ENCODE data around the gene ZFAND4. TPM values are rescaled to one million over a fixed set of nuclear protein-coding genes. Genes with fewer than 3 reads are reported as not detected.

The ZFAND4 gene
- total and polyA plus RNA-seq, 9 of the 15 experiments (the other 6 are each of a cell fraction or from before 2014, with no cell fraction given): 0.42 to 3.0 (median 1.5) TPM

GRCh38 chr10:45581582-45582385, 90.8 kb downstream of the ZFAND4 start:
- Histone ChIP-seq H3K27me3 (ENCODE audit: control insufficient read depth in 2 of 2, insufficient read depth in 2 of 2, low read length in 2 of 2) (no peaks in the 10 kb centered on the region), H3K4me3 (no peak overlapping the region), H3K79me2 (ENCODE audit: control insufficient read depth, insufficient read depth, low read length) (peaks cover 57% of the 10 kb centered on the region), H2AFZ (ENCODE audit: low read depth, low read length) (peak overlapping the region; percentile 25; the same call in 1 of the 2 replicates), H3K4me2 (ENCODE audit: insufficient read depth, low read length) (peak overlapping the region; percentile 79; the same call in 1 of the 2 replicates), H3K27ac (ENCODE audit: extremely low read depth, low read depth, low read length) (peak overlapping the region; percentile 62; the same call in 2 of the 3 replicates), H3K9me3 (replicated peaks; ENCODE audit: control insufficient read depth, insufficient read depth, low read depth, low read length) (0 out of 2 replicates have a peak, but pooled peaks cover 2% of the 10 kb centered on the region), H3K36me3 (ENCODE audit: control insufficient read depth, insufficient read depth, low read length) (no peaks in the 10 kb centered on the region; the same call in 2 of the 3 replicates), H3K4me1 (replicated peaks in 1 of 2; ENCODE audit: control insufficient read depth in 2 of 2, insufficient read depth in 2 of 2, low read length in 2 of 2) (peaks cover 6 to 27% of the 10 kb centered on the region in 2 experiments), H3K9ac (ENCODE audit: insufficient read depth in 1 of 2, low read depth in 2 of 2, low read length in 2 of 2) (peak overlapping the region in 1 of 2 experiments; percentile 11; a peak in 1 of 4 replicates), H3K9me1 (ENCODE audit: control insufficient read depth, insufficient read depth, low read length) (no peaks in the 10 kb centered on the region), H4K20me1 (replicated peaks; ENCODE audit: control insufficient read depth, insufficient read depth, low read length) (no peaks in the 10 kb centered on the region)
- intact Hi-C loops (cut with micrococcal nuclease) (loop anchor here (2.0 kb wide), 1 partner anchor 111 kb away; no protein-coding TSS in a partner anchor), in situ Hi-C loops (cut with MboI) (no loop called here)
- DNase-seq (ENCODE audit: extremely low read depth in 1 of 4, low spot score in 3 of 4) (peak in 1 of 4 experiments; percentile 38), ATAC-seq (peak; percentile 42), FAIRE-seq (no peak)
- CTCF ChIA-PET (ENCODE audit: low intra/inter-chr PET ratio): no interaction called here
- no TSS peak for BruUV-seq (replicated peaks)
- 20% methylated on average over 3 of the region's 3 CpGs for WGBS (ENCODE audit: insufficient coverage, low coverage, missing lambda C conversion rate)
- POLR2A ChIA-PET: interaction anchor here (0.7 to 3.0 kb wide), 7 partner anchors 12 to 347 kb away, joined by 3 to 22 read pairs (median 3); no protein-coding TSS in a partner anchor
- TF ChIP-seq TCF3 (CRISPR knock-in tag; IDR thresholded peaks at IDR 0.05) (peak; percentile 29; the same call in 1 of the 2 replicates), MBD2 (IDR thresholded peaks at IDR 0.05; ENCODE audit: borderline replicate concordance, low read depth) (no peak), ZNF316 (IDR thresholded peaks at IDR 0.05) (peak; percentile 75), ZNF507 (tag; conservative IDR thresholded peaks at IDR 0.05) (0 out of 2 replicates have a peak, but pooled peaks have one; percentile 28), NCOR1 (IDR thresholded peaks at IDR 0.05) (peak; percentile 25; the same call in 1 of the 2 replicates), C11orf30 (IDR thresholded peaks at IDR 0.05; ENCODE audit: low read depth) (peak; percentile 24; the same call in 1 of the 2 replicates), NFIC (IDR thresholded peaks at IDR 0.05) (0 out of 2 replicates have a peak, but pooled peaks have one; percentile 10), JUND (IDR thresholded peaks at IDR 0.05; ENCODE audit: borderline replicate concordance, low read depth, low read length) (0 out of 2 replicates have a peak, but pooled peaks have one; percentile 20), JUND (tag; IDR thresholded peaks at IDR 0.05; ENCODE audit: borderline replicate concordance, low read depth, low read length) (peak; percentile 41; the same call in 1 of the 3 replicates), SMARCE1 (IDR thresholded peaks at IDR 0.05) (0 out of 2 replicates have a peak, but pooled peaks have one; percentile 17), ZNF639 (CRISPR knock-in tag; conservative IDR thresholded peaks at IDR 0.05 in 1 of 2, IDR thresholded peaks at IDR 0.05 in 1 of 2) (0 out of 4 replicates have a peak, but pooled peaks of 1 of the 2 experiments have one; percentile 34), FOSL1 (tag; conservative IDR thresholded peaks at IDR 0.05) (peak; percentile 63; the same call in 1 of the 2 replicates), MAFG (tag; conservative IDR thresholded peaks at IDR 0.05) (peak; percentile 31), ARID1B (IDR thresholded peaks at IDR 0.05) (peak; percentile 59), ZNF384 (IDR thresholded peaks at IDR 0.05; ENCODE audit: low read depth, low read length) (peak; percentile 32; the same call in 1 of the 2 replicates), ETV5 (CRISPR knock-in tag; IDR thresholded peaks at IDR 0.05; ENCODE audit: low read depth) (no peak), CXXC5 (CRISPR knock-in tag; IDR thresholded peaks at IDR 0.05) (no peak)
- TF ChIP-seq, protein P1, sequence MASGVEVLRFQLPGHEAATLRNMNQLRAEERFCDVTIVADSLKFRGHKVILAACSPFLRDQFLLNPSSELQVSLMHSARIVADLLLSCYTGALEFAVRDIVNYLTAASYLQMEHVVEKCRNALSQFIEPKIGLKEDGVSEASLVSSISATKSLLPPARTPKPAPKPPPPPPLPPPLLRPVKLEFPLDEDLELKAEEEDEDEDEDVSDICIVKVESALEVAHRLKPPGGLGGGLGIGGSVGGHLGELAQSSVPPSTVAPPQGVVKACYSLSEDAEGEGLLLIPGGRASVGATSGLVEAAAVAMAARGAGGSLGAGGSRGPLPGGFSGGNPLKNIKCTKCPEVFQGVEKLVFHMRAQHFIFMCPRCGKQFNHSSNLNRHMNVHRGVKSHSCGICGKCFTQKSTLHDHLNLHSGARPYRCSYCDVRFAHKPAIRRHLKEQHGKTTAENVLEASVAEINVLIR (CRISPR knock-in tag; IDR thresholded peaks at IDR 0.05): no peak
- TF ChIP-seq, protein P2, sequence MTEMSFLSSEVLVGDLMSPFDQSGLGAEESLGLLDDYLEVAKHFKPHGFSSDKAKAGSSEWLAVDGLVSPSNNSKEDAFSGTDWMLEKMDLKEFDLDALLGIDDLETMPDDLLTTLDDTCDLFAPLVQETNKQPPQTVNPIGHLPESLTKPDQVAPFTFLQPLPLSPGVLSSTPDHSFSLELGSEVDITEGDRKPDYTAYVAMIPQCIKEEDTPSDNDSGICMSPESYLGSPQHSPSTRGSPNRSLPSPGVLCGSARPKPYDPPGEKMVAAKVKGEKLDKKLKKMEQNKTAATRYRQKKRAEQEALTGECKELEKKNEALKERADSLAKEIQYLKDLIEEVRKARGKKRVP (CRISPR knock-in tag; IDR thresholded peaks at IDR 0.05): no peak
